Epithelial cell of prostate (primary cell): Measurements from ENCODE around the gene MTCP1.

ENCODE experiments used
- DNase-seq: peaks from one replicate; pipeline ENCODE4 v3.0.0-alpha.2; 2011; ENCODE audit warnings: low read depth, low spot score
- H3K27ac ChIP-seq: fragments of 450-650 bp; 2 replicates; pipeline ENCODE4 v1.5.1; 2017; ENCODE audit warnings: mild to moderate bottlenecking

The MTCP1 gene

GRCh38 chrX:155055494-155055893 lies 15.4 kb downstream of the MTCP1 start:
- no peak for DNase-seq
- H3K27ac ChIP-seq, result no peak overlapping the region

- no peak overlapping the region for H3K27ac ChIP-seq
- no peak for DNase-seq
These were observed 16.7 kb downstream of the MTCP1 start for GRCh38 chrX:155054255-155054654.

- no peak overlapping the region for H3K27ac ChIP-seq
- DNase-seq, result no peak
These were observed 17.3 kb downstream of the MTCP1 start for GRCh38 chrX:155053656-155054055.

GRCh38 chrX:155052738-155053498 lies 18.0 kb downstream of the MTCP1 start:
- no peak overlapping the region for H3K27ac ChIP-seq
- no peak for DNase-seq

- no peak for DNase-seq
These were observed 21.8 kb downstream of the MTCP1 start for GRCh38 chrX:155048977-155049619.

GRCh38 chrX:155046811-155047528 lies 24.0 kb downstream of the MTCP1 start:
- H3K27ac ChIP-seq, result no peak overlapping the region
- DNase-seq, result no peak

More at GRCh38 chrX:155048977-155049619, 21.8 kb downstream of the MTCP1 start:
- H3K27ac ChIP-seq, result no peak overlapping the region

GRCh38 chrX:155046129-155046810 lies 24.7 kb downstream of the MTCP1 start:
- H3K27ac ChIP-seq, result no peak overlapping the region
- no peak for DNase-seq

- H3K27ac ChIP-seq, result no peak overlapping the region
These were observed 35.2 kb downstream of the MTCP1 start for GRCh38 chrX:155035688-155036087.

GRCh38 chrX:155031657-155032056 lies 39.3 kb downstream of the MTCP1 start:
- DNase-seq, result no peak
- H3K27ac ChIP-seq, result no peak overlapping the region

More at GRCh38 chrX:155035688-155036087, 35.2 kb downstream of the MTCP1 start:
- no peak for DNase-seq

GRCh38 chrX:155028877-155029291 lies 42.1 kb downstream of the MTCP1 start:
- DNase-seq, result no peak
- H3K27ac ChIP-seq, result no peak overlapping the region

- peak overlapping the region; percentile 91 for H3K27ac ChIP-seq
- no peak for DNase-seq
These were observed 42.8 kb downstream of the MTCP1 start for GRCh38 chrX:155028129-155028528.

- DNase-seq, result no peak
- peak overlapping the region; percentile 91 for H3K27ac ChIP-seq
These were observed 43.3 kb downstream of the MTCP1 start for GRCh38 chrX:155027509-155028066.

GRCh38 chrX:155026727-155027508 lies 44.0 kb downstream of the MTCP1 start, which contains the start of gene FUNDC2:
Gene FUNDC2 (plus strand): TSS chrX:155026844. CDS start chrX:155026939, 95 bp downstream.
- H3K27ac ChIP-seq, result peak within 1 kb of the TSS; percentile 91
- DNase-seq, result peak; percentile 71

GRCh38 chrX:155026420-155026726 lies 44.6 kb downstream of the MTCP1 start:
- no peak for DNase-seq
- H3K27ac ChIP-seq, result peak overlapping the region; percentile 91

- DNase-seq, result no peak
- no peak overlapping the region for H3K27ac ChIP-seq
These were observed 46.8 kb downstream of the MTCP1 start for GRCh38 chrX:155023907-155024833.

- H3K27ac ChIP-seq, result no peak within 1 kb of the TSS
- DNase-seq, result no peak
These were observed 48.4 kb downstream of the MTCP1 start, which contains the start of gene F8 for GRCh38 chrX:155022585-155022984. Gene F8 (minus strand): TSS chrX:155022723. CDS start chrX:155022552, 171 bp downstream.

GRCh38 chrX:155020591-155020990 lies 50.3 kb downstream of the MTCP1 start:
- DNase-seq, result no peak
- H3K27ac ChIP-seq, result no peak overlapping the region
